CD4-positive, alpha-beta T cell (primary cell): ENCODE measurements around the gene SFT2D3. TPM values are rescaled to one million over a fixed set of nuclear protein-coding genes. Genes with fewer than 3 reads are reported as not detected.

ENCODE experiments used
- ATAC-seq: fragments of 200-7000 bp; cut with Tn5 transposase; one replicate; pipeline ENCODE4 v1.10.0; 2022; ENCODE audit warnings: mild to moderate bottlenecking; ENCODE audit not compliant: poor library complexity
- CTCF ChIA-PET: fragments of 350-600 bp; sonication (Branson Sonifier 250); formaldehyde crosslinking; loops from one replicate; lab custom pipeline; 2021; ENCODE audit warnings: antibody characterized with exemption, inconsistent platforms; lab: Charles Lee
- POLR2A ChIA-PET: fragments of 350-600 bp; sonication (Branson Sonifier 250); formaldehyde crosslinking; loops from one replicate; lab custom pipeline; 2021; ENCODE audit warnings: antibody characterized with exemption, inconsistent platforms; lab: Charles Lee
- DNase-seq, 14 experiments: peaks; one replicate each; pipeline ENCODE4 v3.0.0-alpha.2; 2013 to 2020; ENCODE audit warnings: mixed read lengths in 2 of 14
- H3K27ac ChIP-seq, 2 donors: one replicate each; pipeline versions ENCODE4 v1.5.1 to v1.7.0; 2013; ENCODE audit warnings: low read length in 2 of 2, low read depth in 1 of 2, mild to moderate bottlenecking in 1 of 2
- H3K27me3 ChIP-seq, 2 experiments: 1 replicate in 1 of 2; 2 replicates in 1 of 2; pipeline versions ENCODE4 v1.6.1 to v1.7.0; 2013; ENCODE audit warnings: low read length in 2 of 2, control low read depth in 1 of 2, mild to moderate bottlenecking in 1 of 2, moderate library complexity in 1 of 2; ENCODE audit not compliant: insufficient read depth in 2 of 2, control insufficient read depth in 1 of 2
- H3K36me3 ChIP-seq: one replicate; pipeline ENCODE4 v1.6.1; 2013; ENCODE audit warnings: low read length, control low read depth; ENCODE audit not compliant: insufficient read depth
- H3K4me1 ChIP-seq: one replicate; pipeline ENCODE4 v1.6.1; 2013; ENCODE audit warnings: low read length, control low read depth; ENCODE audit not compliant: insufficient read depth
- H3K4me3 ChIP-seq: one replicate; pipeline ENCODE4 v1.5.1; 2013; ENCODE audit warnings: mild to moderate bottlenecking, low read length, moderate library complexity
- H3K9me3 ChIP-seq, 2 experiments: 1 replicate in 1 of 2; 2 replicates in 1 of 2; pipeline versions ENCODE4 v1.6.1 to v1.7.0; 2013; ENCODE audit warnings: low read length in 2 of 2, mild to moderate bottlenecking in 2 of 2, control low read depth in 1 of 2, moderate library complexity in 1 of 2; ENCODE audit not compliant: control insufficient read depth in 1 of 2, insufficient read depth in 1 of 2
- H3K27ac Mint-ChIP-seq: one replicate; pipeline ENCODE4 v1.8.0; 2020; ENCODE audit warnings: mixed read lengths
- H3K27me3 Mint-ChIP-seq: one replicate; pipeline ENCODE4 v1.8.0; 2021; ENCODE audit warnings: mixed read lengths
- H3K36me3 Mint-ChIP-seq: one replicate; pipeline ENCODE4 v1.8.0; 2021; ENCODE audit warnings: low read depth, mixed read lengths
- H3K4me1 Mint-ChIP-seq: one replicate; pipeline ENCODE4 v1.8.0; 2021; ENCODE audit warnings: low read depth, mixed read lengths
- H3K4me3 Mint-ChIP-seq: one replicate; pipeline ENCODE4 v1.8.0; 2020; ENCODE audit warnings: mild to moderate bottlenecking, mixed read lengths
- H3K9me3 Mint-ChIP-seq: one replicate; pipeline ENCODE4 v1.8.0; 2020; ENCODE audit warnings: mixed read lengths
- intact Hi-C, 2 experiments: fragments of 100-400 bp; cut with DNase I in 1 of 2; cut with micrococcal nuclease in 1 of 2; formaldehyde crosslinking; loops; one replicate each; pipeline versions ENCODE4 v1.15.1 to v1.9.0; 2023 to 2025; cut with DNase I, micrococcal nuclease
- total RNA-seq, 174 experiments: library from RNA in 2 of 174; stranded (reverse) in 2 of 174; gene quantifications; one replicate each; pipeline ENCODE4 v1.2.3 and lab custom pipeline; 2021 to 2026
- TF ChIP-seq, protein P1 (sequence below): fragments of 200-600 bp; IDR thresholded peaks from one replicate; pipeline ENCODE4 v1.8.0; 2022; ENCODE audit warnings: antibody characterized with exemption, mild to moderate bottlenecking

The SFT2D3 gene
- total RNA-seq, 2 experiments from 2014 or later = 8.5 to 8.9 TPM

- POLR2A ChIA-PET = no interaction called here
- H3K9me3 ChIP-seq = peaks cover 9 to 24% of the 10 kb centered on the region in 2 experiments
- no peak overlapping the region for H3K27ac ChIP-seq
- H3K4me3 Mint-ChIP-seq = no peak overlapping the region
- no peak overlapping the region for H3K27ac Mint-ChIP-seq
- no peak for ATAC-seq
- no peaks in the 10 kb centered on the region for H3K4me1 ChIP-seq
- H3K27me3 Mint-ChIP-seq = peaks cover 4% of the 10 kb centered on the region
- TF ChIP-seq, protein P1, sequence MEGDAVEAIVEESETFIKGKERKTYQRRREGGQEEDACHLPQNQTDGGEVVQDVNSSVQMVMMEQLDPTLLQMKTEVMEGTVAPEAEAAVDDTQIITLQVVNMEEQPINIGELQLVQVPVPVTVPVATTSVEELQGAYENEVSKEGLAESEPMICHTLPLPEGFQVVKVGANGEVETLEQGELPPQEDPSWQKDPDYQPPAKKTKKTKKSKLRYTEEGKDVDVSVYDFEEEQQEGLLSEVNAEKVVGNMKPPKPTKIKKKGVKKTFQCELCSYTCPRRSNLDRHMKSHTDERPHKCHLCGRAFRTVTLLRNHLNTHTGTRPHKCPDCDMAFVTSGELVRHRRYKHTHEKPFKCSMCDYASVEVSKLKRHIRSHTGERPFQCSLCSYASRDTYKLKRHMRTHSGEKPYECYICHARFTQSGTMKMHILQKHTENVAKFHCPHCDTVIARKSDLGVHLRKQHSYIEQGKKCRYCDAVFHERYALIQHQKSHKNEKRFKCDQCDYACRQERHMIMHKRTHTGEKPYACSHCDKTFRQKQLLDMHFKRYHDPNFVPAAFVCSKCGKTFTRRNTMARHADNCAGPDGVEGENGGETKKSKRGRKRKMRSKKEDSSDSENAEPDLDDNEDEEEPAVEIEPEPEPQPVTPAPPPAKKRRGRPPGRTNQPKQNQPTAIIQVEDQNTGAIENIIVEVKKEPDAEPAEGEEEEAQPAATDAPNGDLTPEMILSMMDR = no peak
- H3K4me3 ChIP-seq = no peak overlapping the region
- peaks cover 4% of the 10 kb centered on the region for H3K36me3 Mint-ChIP-seq
- no peak for DNase-seq
- CTCF ChIA-PET = no interaction called here
- H3K4me1 Mint-ChIP-seq = no peaks in the 10 kb centered on the region
- no peaks in the 10 kb centered on the region for H3K27me3 ChIP-seq
- peaks cover 5% of the 10 kb centered on the region for H3K9me3 Mint-ChIP-seq
- H3K36me3 ChIP-seq = no peaks in the 10 kb centered on the region
- intact Hi-C loops = no loop called here
Measured at GRCh38 chr2:127688405-127688804, 12.9 kb upstream of the SFT2D3 start.

DNA sequence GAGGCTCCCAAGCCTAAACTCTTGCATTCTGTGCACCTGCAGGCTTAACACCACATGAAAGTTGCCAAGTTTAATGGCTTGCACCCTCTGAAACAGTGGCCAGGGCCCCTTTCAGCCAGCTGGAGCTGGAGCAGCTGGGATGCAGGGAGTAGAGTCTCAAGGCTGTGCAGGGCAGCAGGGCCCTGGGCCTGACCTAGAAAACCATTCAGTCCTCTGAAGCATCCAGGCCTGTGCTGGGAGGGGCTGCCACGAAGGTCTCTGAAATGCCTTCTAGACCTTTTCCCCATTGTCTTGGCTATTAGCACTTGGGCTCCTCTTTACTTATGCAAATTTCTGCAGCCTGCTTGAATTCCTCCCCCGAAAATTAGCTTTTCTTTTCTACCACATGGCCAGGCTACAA is 10.6 kb upstream of the SFT2D3 start:
- Histone ChIP-seq H3K36me3 (no peaks in the 10 kb centered on the region), H3K27me3 (no peaks in the 10 kb centered on the region), H3K4me3 (no peak overlapping the region), H3K9me3 (peaks cover 9 to 24% of the 10 kb centered on the region in 2 experiments), H3K4me1 (peaks cover 1% of the 10 kb centered on the region), H3K27ac (no peak overlapping the region)
- TF ChIP-seq, protein P1 = no peak
- intact Hi-C loops = no loop called here
- H3K36me3 Mint-ChIP-seq = peaks cover 4% of the 10 kb centered on the region
- H3K4me3 Mint-ChIP-seq = no peak overlapping the region
- ChIA-PET CTCF (no interaction called here), POLR2A (no interaction called here)
- H3K4me1 Mint-ChIP-seq = no peaks in the 10 kb centered on the region
- no peak overlapping the region for H3K27ac Mint-ChIP-seq
- H3K9me3 Mint-ChIP-seq = peaks cover 5% of the 10 kb centered on the region
- DNase-seq (no peak), ATAC-seq (no peak)
- peaks cover 4% of the 10 kb centered on the region for H3K27me3 Mint-ChIP-seq

- intact Hi-C loops = no loop called here
- CTCF ChIA-PET = no interaction called here
- peaks cover 2% of the 10 kb centered on the region for H3K9me3 Mint-ChIP-seq
Measured at GRCh38 chr2:127694986-127695385, 6.3 kb upstream of the SFT2D3 start.

More at GRCh38 chr2:127694986-127695385, 6.3 kb upstream of the SFT2D3 start:
- Mint-ChIP-seq H3K4me1 (peaks cover under 1% of the 10 kb centered on the region), H3K36me3 (peaks cover 4% of the 10 kb centered on the region), H3K27me3 (no peaks in the 10 kb centered on the region), H3K4me3 (no peak overlapping the region), H3K27ac (no peak overlapping the region)
- DNase-seq (no peak), ATAC-seq (no peak)
- TF ChIP-seq, protein P1 = no peak
- Histone ChIP-seq H3K27me3 (no peaks in the 10 kb centered on the region), H3K9me3 (peaks cover 9 to 17% of the 10 kb centered on the region in 2 experiments), H3K4me1 (peaks cover 2% of the 10 kb centered on the region), H3K27ac (no peak overlapping the region), H3K4me3 (no peak overlapping the region), H3K36me3 (no peaks in the 10 kb centered on the region)
- POLR2A ChIA-PET = no interaction called here
